M059J (cell line): ENCODE results near the gene ROPN1B. TPM values are rescaled to one million over a fixed set of nuclear protein-coding genes. Genes with fewer than 3 reads are reported as not detected.

Experiments
- DNase-seq: peaks from one replicate; pipeline ENCODE4 v3.0.0-alpha.2; 2012; ENCODE audit warnings: low read depth
- total RNA-seq: library from RNA; depleted of rRNA; stranded (reverse); fragments of >200 nt; shearing (Covaris generic); gene quantifications from 2 replicates; pipeline ENCODE4 v1.2.3, GENCODE V29; 2014

ROPN1B gene
- total RNA-seq, 1 experiment from 2014 or later = 0.15 TPM

GRCh38 chr3:126004692-126005091, 35.7 kb downstream of the ROPN1B start:
- DNase-seq = no peak

- DNase-seq = peak; percentile 75
Measured at GRCh38 chr3:126005951-126006350, 37.0 kb downstream of the ROPN1B start.

GRCh38 chr3:126008219-126008618, 39.2 kb downstream of the ROPN1B start:
- DNase-seq = no peak

DNA sequence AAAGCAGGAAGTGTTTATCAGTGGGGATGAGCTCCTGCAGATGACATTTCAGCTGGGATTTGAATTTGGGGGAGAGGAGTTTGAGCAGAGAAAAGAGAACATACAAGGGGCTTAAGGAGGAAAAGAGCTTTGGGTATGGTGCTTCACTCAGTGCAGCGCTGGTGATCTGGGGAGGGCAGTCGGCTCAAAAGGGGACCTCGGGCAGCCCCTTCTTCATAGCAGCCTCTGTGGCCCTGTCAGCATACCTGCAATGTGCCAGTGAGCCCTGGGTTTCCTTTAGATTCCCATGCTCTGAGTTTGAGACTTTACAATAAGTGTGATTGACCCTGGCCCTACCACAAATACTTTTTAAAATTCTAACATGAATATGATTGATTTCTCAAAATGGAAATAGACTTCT, 40.2 kb downstream of the ROPN1B start:
- DNase-seq = no peak

- DNase-seq = no peak
Measured at GRCh38 chr3:126013751-126014156, 44.8 kb downstream of the ROPN1B start.

DNA sequence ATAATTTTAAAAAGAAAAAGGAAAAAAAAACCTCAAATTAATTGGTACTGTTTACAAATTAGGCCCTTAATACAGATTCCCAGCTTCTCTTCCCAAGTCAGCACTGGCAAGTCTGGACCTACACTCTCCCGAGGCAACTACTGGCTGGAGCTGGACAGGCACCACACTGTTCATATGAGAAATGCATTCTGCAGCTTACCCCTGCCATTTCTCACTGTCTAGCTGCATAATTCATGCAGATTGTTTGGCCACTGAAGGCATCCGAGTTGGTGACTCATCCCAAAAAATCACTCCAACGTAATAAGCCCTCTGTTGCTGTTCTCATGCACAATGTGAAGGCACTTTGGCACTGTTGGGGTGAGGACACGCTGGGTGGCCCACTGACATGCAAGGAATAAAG, 45.3 kb downstream of the ROPN1B start:
- DNase-seq = peak; percentile 63

- DNase-seq = no peak
Measured at GRCh38 chr3:126015075-126015474, 46.1 kb downstream of the ROPN1B start.

DNA sequence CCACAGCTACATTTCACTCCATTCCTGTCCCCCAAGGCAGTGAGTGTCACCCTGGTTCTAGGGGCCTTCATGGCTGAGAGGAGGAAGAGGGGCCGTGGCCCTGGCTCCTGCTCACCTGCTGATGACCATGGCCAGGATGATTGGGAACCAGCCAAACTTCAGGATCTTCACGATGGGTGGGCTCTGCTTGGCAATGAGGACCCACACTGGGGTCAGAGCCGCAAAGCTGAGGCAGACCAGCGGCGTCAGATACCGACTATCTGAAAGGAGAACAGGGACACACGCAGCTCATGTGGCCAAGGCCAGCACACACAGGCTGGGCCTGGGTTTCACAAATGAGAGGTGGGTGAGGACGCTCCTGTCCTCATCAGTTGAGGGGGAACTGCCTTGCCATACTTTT, 47.6 kb downstream of the ROPN1B start:
- no peak for DNase-seq

GRCh38 chr3:126017362-126017761, 48.4 kb downstream of the ROPN1B start:
- no peak for DNase-seq

DNA sequence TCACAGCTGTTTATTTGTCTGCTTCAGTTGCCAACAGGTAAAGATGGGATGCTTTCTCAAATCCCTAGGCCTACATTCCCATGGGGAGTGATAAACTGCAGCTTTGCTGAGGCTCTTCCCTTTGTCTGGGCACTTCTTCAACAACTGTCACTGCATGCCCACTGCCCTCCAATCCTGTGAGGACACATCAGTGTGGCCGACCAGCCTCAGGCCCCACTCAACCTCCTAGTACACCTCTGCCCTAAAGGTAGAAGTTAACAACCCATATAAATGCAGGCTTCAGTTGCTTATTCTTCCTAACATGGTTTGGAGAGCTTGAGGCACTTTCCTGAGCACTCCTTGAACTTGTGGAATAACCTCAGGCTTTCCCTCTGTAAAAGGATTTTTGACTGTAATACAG, 49.6 kb downstream of the ROPN1B start:
- DNase-seq = no peak

- no peak for DNase-seq
Measured at GRCh38 chr3:126018995-126019394, 50.0 kb downstream of the ROPN1B start.

DNA sequence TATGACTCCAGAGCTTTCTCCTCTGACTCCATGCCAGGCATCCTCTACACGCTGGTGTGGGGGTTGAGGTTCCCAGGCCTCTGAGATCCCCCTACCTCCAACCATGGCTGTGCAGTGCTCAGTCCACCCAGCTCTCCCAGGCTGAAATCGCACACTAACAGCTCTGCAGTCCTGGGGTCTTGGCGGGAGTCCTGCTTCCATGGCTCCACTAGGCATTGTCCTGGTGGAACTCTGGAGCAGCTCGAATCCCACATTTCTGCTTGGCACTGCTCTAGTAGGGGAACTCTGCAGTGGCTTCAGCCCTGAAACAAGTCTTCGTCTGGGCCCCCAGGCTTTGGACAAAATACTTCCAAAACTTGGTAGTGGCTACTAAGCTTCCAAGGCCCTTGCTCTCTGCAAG, 50.7 kb downstream of the ROPN1B start:
- no peak for DNase-seq

- DNase-seq = no peak
Measured at GRCh38 chr3:126021224-126021623, 52.2 kb downstream of the ROPN1B start.

GRCh38 chr3:126021702-126022101, 52.7 kb downstream of the ROPN1B start:
- no peak for DNase-seq

GRCh38 chr3:126022741-126023359, 53.9 kb downstream of the ROPN1B start:
- DNase-seq = no peak

DNA sequence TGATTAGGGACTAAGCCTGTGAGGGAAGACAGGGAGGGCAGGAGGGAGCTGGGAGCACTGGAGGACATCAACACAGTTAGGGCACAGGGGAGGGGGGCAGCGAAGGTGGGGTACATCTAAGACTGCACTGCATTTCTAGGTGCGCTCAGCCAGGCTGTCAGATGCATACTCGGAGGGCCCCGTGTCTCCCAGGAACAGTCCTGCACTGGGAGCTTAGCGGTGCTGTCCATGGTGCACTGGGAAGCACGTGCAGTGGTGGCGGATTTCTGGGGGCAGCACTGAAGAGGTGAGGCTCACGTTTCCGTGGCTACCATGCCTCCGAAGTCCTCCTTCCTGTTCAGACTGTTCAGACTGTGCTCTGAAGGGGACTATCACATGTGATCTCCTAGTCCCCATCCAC, 54.4 kb downstream of the ROPN1B start:
- DNase-seq = no peak

DNA sequence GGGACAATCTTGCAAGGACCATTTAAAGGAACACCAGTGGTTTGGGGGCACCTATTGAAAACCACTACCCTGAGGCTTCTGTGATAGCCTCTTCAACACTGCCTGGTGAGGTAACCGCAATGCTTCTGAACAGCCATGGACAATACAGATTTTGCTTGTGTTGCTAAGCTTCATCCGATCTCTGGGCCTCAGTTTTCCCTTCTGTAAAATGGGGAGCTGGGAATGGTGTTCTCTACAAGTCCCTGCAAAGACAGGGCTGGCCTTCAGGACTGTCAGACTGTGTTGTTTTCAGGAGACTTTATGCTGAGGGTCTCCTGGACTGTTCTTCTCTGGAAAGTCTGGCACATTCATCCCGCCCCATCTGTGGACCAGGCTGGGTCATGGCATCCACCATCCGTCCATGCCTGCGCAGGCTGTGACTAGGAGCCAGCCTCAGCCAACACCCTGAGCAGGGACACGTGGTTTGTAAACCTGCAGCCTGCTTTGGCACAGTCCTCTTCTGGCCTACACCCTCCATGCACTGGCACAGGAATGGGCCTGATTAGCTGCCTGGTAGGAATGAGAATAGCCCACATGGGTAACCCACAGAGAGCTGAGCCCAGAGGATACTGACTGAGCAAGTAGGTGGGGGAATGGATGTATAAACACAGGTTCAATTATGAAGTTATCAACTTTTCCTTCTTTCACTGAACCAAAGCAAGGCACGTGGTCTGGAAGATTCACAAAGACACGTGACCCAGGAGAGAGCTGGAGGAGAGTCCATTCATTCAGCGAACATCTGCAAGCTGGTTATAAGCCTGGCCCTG, 55.3 kb downstream of the ROPN1B start:
- no peak for DNase-seq

DNA sequence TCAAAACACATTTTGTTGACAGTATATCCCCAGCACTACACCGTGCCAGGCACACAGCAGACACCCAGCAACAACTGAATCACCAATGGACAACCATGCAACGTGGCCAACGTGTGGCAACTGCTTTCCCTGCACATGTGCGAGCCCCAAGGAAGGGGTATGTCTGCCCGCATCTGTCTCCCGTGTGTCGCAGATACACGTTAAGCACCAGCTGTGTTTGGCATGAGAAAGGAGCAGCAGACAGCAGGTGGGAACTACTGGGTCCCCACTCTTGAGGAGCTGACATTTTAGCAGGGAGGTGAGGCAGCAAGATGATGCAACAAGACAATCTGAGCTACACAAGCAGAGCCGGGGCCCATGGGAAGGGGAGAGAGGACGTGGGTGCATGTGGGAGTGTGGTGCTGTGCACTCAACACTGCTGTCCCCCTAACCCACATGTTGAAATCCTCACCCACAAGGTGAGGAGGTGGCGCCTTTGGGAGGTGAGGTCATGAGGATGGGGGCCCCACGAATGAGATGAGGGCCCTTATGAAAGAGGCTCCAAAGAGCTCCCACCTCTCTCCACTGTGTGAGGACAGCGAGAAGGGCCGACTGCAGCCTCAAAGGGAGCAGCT, 56.2 kb downstream of the ROPN1B start:
- no peak for DNase-seq

- DNase-seq = no peak
Measured at GRCh38 chr3:126025862-126026261, 56.9 kb downstream of the ROPN1B start.

GRCh38 chr3:126026277-126026751, 57.3 kb downstream of the ROPN1B start:
- DNase-seq = no peak

DNA sequence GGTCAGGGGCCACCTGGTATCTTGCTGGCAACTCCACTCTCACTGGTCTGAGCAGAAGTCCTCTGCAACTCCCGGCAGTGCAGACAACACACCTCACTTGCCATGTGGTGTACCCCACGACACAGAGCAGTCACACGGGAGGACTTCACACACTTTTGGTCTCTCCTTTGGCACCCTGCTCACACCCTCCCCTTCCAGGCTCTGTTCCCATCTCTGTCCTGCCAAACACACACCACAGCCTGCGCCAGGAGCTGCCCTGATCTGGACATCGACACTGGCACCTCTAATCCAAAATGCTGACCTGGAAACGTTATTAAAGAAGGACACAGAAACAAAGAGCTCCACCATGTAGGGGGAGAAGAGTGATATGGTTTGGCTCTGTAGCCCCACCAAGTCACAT, 57.8 kb downstream of the ROPN1B start:
- no peak for DNase-seq

DNA sequence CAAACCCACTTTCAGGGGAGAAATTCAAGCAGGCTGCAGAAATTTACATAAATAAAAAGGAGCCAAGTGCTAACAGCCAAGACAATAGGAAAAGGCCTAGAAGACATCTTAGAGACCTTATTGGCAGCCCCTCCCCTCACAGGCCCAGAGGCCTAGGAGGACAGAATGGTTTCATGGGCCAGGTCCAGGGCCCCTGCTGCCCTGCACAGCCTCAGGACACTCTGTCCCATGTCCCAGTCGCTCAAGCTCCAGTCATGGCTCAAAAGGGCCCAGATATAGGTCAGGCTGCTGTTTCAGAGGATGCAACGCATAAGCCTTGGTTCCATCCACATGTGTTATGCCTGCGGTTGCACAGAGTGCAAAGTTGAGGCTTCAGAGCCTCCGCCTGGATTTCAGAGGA, 59.1 kb downstream of the ROPN1B start:
- no peak for DNase-seq

DNA sequence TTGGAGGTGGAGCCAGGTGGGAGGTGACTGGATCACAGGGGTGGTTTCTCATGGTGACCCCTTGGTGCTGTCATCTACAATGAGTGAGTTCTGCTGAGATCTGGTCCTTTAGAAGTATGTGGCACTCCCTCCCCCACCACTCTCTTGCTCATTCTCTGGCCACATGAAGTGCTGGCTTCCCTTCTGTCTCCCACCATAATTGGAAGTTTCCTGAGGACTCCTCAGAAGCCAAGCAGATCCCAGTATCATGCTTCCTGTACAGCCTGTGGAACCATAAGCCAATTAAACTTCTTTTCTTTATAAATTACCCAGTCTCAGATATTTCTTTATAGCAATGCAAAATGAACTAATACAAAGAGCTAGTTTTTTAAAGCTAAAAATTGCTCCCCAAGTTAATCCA, 60.3 kb downstream of the ROPN1B start:
- DNase-seq = no peak
